Uterus (tissue), 2 donors: Measurements from ENCODE around the gene LINC01488.

Experiments used
- CTCF ChIP-seq, 4 experiments: fragments of 200-600 bp in 2 of 4; fragments of 450-650 bp in 2 of 4; sonication (generic) in 2 of 4; IDR thresholded peaks; one replicate each; pipeline ENCODE4 v1.5.1; 2016 to 2019; ENCODE audit warnings: antibody characterized with exemption in 4 of 4, mild to moderate bottlenecking in 2 of 4, moderate library complexity in 1 of 4
- POLR2A ChIP-seq, 2 donors: fragments of 450-650 bp; IDR thresholded peaks; one replicate each; pipeline ENCODE4 v1.6.1; 2016; ENCODE audit warnings: antibody characterized with exemption in 2 of 2, mild to moderate bottlenecking in 1 of 2, moderate library complexity in 1 of 2

- TF ChIP-seq POLR2A (IDR thresholded peaks at IDR 0.05) = no peak
- TF ChIP-seq CTCF (IDR thresholded peaks at IDR 0.05) = no peak
Observed at GRCh38 chr11:69489031-69489745, 7.7 kb downstream of the LINC01488 start.
